HepG2 (cell line): ENCODE results near the gene OR1M1. TPM values are rescaled to one million over a fixed set of nuclear protein-coding genes. Genes with fewer than 3 reads are reported as not detected.

ENCODE experiments used
- ATAC-seq: fragments of 200-7000 bp; cut with Tn5 transposase; 3 replicates; pipeline ENCODE4 v1.9.1; 2020; ENCODE audit warnings: mild to moderate bottlenecking, moderate library complexity
- BruUV-seq: library from RNA; stranded (reverse); fragments of 400-500 nt; replicated peaks from 2 replicates; lab custom pipeline; 2021; lab: Mats Ljungman, UMichigan
- CTCF ChIA-PET: fragments of 300-600 bp; formaldehyde crosslinking; extraction: SDS; loops from one replicate; lab custom pipeline; 2021; ENCODE audit warnings: low total read pairs, inconsistent platforms, low intra/inter-chr PET ratio; lab: Yijun Ruan, JAX
- POLR2A ChIA-PET: fragments of 350-600 bp; sonication (Branson Sonifier 250); formaldehyde crosslinking; loops from one replicate; lab custom pipeline; 2020; ENCODE audit warnings: antibody characterized with exemption, inconsistent platforms; lab: Yijun Ruan, JAX
- DNase-seq: peaks from one replicate; pipeline ENCODE4 v3.0.0-alpha.2; 2015; ENCODE audit warnings: low spot score
- FAIRE-seq: peaks from 3 replicates; lab custom pipeline; 2011; peaks lifted over from hg19 to GRCh38; lab: Jason Lieb, UNC
- H2AFZ ChIP-seq: one replicate; pipeline ENCODE4 v1.6.1; 2011; ENCODE audit warnings: low read length, inconsistent platforms
- H3K27ac ChIP-seq: fragments of 300-600 bp; 3 replicates; pipeline ENCODE4 v1.8.0; 2011; ENCODE audit warnings: mixed run types, mild to moderate bottlenecking, mixed read lengths, low read length, inconsistent platforms; ENCODE audit not compliant: insufficient read depth; ENCODE audit errors: extremely low read length
- H3K27me3 ChIP-seq, 2 experiments: fragments of 200-600 bp in 1 of 2; 2 replicates in 1 of 2; 3 replicates in 1 of 2; pipeline versions ENCODE4 v1.6.0 to v1.8.0; 2011; ENCODE audit warnings: low read length in 2 of 2, mild to moderate bottlenecking in 2 of 2, moderate library complexity in 2 of 2, inconsistent platforms in 1 of 2; ENCODE audit not compliant: insufficient read depth in 2 of 2, control insufficient read depth in 1 of 2
- H3K36me3 ChIP-seq, 2 experiments: fragments of 200-600 bp in 1 of 2; replicated peaks in 1 of 2; 2 replicates in 1 of 2; 3 replicates in 1 of 2; pipeline versions ENCODE4 v1.5.1 to v1.8.0; 2011; ENCODE audit warnings: low read length in 2 of 2, inconsistent platforms in 1 of 2; ENCODE audit not compliant: insufficient read depth in 2 of 2, control insufficient read depth in 1 of 2
- H3K4me1 ChIP-seq: 2 replicates; pipeline ENCODE4 v1.5.1; 2012; ENCODE audit warnings: low read length, inconsistent platforms; ENCODE audit not compliant: insufficient read depth
- H3K4me2 ChIP-seq: 2 replicates; pipeline ENCODE4 v1.6.0; 2011; ENCODE audit warnings: low read depth, low read length, inconsistent platforms
- H3K4me3 ChIP-seq, 3 experiments: fragments of 200-600 bp in 1 of 3; sonication (generic), shearing (Covaris generic) in 1 of 3; replicated peaks in 1 of 3; 2 replicates each; pipeline ENCODE4 v1.5.1; 2011 to 2016; ENCODE audit warnings: low read length in 3 of 3, inconsistent platforms in 2 of 3, low read depth in 2 of 3, mild to moderate bottlenecking in 2 of 3, control low read depth in 1 of 3, mixed read lengths in 1 of 3; ENCODE audit not compliant: insufficient read depth in 1 of 3
- H3K79me2 ChIP-seq: one replicate; pipeline ENCODE4 v1.6.1; 2011; ENCODE audit warnings: low read length, inconsistent platforms; ENCODE audit not compliant: insufficient read depth
- H3K9ac ChIP-seq: 2 replicates; pipeline ENCODE4 v1.6.0; 2011; ENCODE audit warnings: mild to moderate bottlenecking, low read depth, low read length, inconsistent platforms; ENCODE audit not compliant: insufficient read depth
- H3K9me3 ChIP-seq: 2 replicates; pipeline ENCODE4 v1.5.1; 2012; ENCODE audit warnings: mild to moderate bottlenecking, low read length
- H4K20me1 ChIP-seq: 2 replicates; pipeline ENCODE4 v1.6.0; 2011; ENCODE audit warnings: inconsistent platforms, mild to moderate bottlenecking, low read length, moderate library complexity; ENCODE audit not compliant: insufficient read depth
- ARID4A ChIP-seq: sonication (generic); formaldehyde crosslinking; IDR thresholded peaks from 2 replicates; pipeline ENCODE4 v1.5.0; 2020; ENCODE audit warnings: mild to moderate bottlenecking, missing genetic modification reagents, borderline replicate concordance
- ATF1 ChIP-seq: IDR thresholded peaks from 2 replicates; pipeline ENCODE4 v1.6.1; 2016; ENCODE audit warnings: mild to moderate bottlenecking, control low read depth
- ATF6 ChIP-seq: sonication (generic); formaldehyde crosslinking; conservative IDR thresholded peaks from 2 replicates; pipeline ENCODE4 v1.4.0; 2020; ENCODE audit warnings: missing genetic modification reagents
- FOXA3 ChIP-seq: IDR thresholded peaks from 2 replicates; pipeline ENCODE4 v1.6.1; 2016; ENCODE audit warnings: missing genetic modification reagents, missing compliant biosample characterization
- GZF1 ChIP-seq: sonication (generic); formaldehyde crosslinking; IDR thresholded peaks from 2 replicates; pipeline ENCODE4 v1.5.1; 2020; ENCODE audit warnings: mild to moderate bottlenecking, missing genetic modification reagents
- KLF9 ChIP-seq: IDR thresholded peaks from 2 replicates; pipeline ENCODE4 v1.6.1; 2016; ENCODE audit warnings: low read depth
- RFX3 ChIP-seq: IDR thresholded peaks from 2 replicates; pipeline ENCODE4 v1.6.1; 2016; ENCODE audit warnings: missing biosample characterization, missing genetic modification reagents
- SP2 ChIP-seq: sonication (generic); formaldehyde crosslinking; IDR thresholded peaks from 2 replicates; pipeline ENCODE4 v1.5.1; 2020; ENCODE audit warnings: mild to moderate bottlenecking, missing genetic modification reagents
- SRSF9 ChIP-seq: fragments of 200-400 bp; formaldehyde crosslinking; IDR thresholded peaks from 2 replicates; pipeline ENCODE4 v1.6.1; 2018; ENCODE audit warnings: borderline replicate concordance, mild to moderate bottlenecking, low read depth, low read length; ENCODE audit not compliant: insufficient read depth, poor library complexity, severe bottlenecking
- ZBTB25 ChIP-seq: IDR thresholded peaks from 2 replicates; pipeline ENCODE4 v1.6.1; 2018; ENCODE audit warnings: missing genetic modification reagents
- ZBTB7B ChIP-seq: sonication (generic); formaldehyde crosslinking; IDR thresholded peaks from 2 replicates; pipeline ENCODE4 v1.4.0; 2020; ENCODE audit warnings: missing genetic modification reagents
- ZIK1 ChIP-seq: sonication (generic); formaldehyde crosslinking; IDR thresholded peaks from 2 replicates; pipeline ENCODE4 v1.5.0; 2020; ENCODE audit warnings: mild to moderate bottlenecking, low read depth, missing genetic modification reagents, borderline replicate concordance
- ZNF10 ChIP-seq: sonication (generic); formaldehyde crosslinking; IDR thresholded peaks from 2 replicates; pipeline ENCODE4 v1.4.0; 2020; ENCODE audit warnings: mild to moderate bottlenecking, low read depth, missing genetic modification reagents, borderline replicate concordance
- ZNF143 ChIP-seq: sonication (generic); formaldehyde crosslinking; IDR thresholded peaks from 2 replicates; pipeline ENCODE4 v1.4.0; 2020; ENCODE audit warnings: missing genetic modification reagents
- ZNF3 ChIP-seq: IDR thresholded peaks from 2 replicates; pipeline ENCODE4 v1.7.0; 2017; ENCODE audit warnings: inconsistent platforms
- ZNF598 ChIP-seq: sonication (generic); formaldehyde crosslinking; IDR thresholded peaks from 2 replicates; pipeline ENCODE4 v1.5.1; 2020; ENCODE audit warnings: mild to moderate bottlenecking, missing genetic modification reagents, borderline replicate concordance
- ZSCAN20 ChIP-seq: sonication (generic); formaldehyde crosslinking; IDR thresholded peaks from 2 replicates; pipeline ENCODE4 v1.4.0; 2020; ENCODE audit warnings: missing genetic modification reagents, mild to moderate bottlenecking, borderline replicate concordance
- WGBS: methylation state at CpG from one replicate; pipeline ENCODE4 v1.1.6; 2017; ENCODE audit warnings: low lambda C conversion rate; 5-methylcytosine and 5-hydroxymethylcytosine counted together
- in situ Hi-C: cut with HindIII; loops from 2 replicates; pipeline ENCODE4 v1.10.0; 2017; ENCODE audit warnings: low pct_unique_long_range_greater_than_20kb; ENCODE audit not compliant: extremely low pct_ligation_motif_present
- intact Hi-C: fragments of 100-400 bp; cut with micrococcal nuclease; formaldehyde crosslinking; loops from one replicate; pipeline ENCODE4 v1.10.0; 2022; ENCODE audit not compliant: unreplicated experiment
- polyA plus RNA-seq, 8 experiments: library from polyadenylated mRNA; depleted of rRNA in 3 of 8; stranded (reverse) in 7 of 8; unstranded in 1 of 8; fragments of >200 nt; fragmentation: Illumina TruSeq in 4 of 8; extraction: Trizol in 4 of 8; gene quantifications; 2 replicates each; pipeline versions ENCODE4 v1.2.1 to v1.2.3, GENCODE V29; 2011 to 2016; ENCODE audit warnings: low read depth in 4 of 8, missing spikeins in 1 of 8, mixed read lengths in 1 of 8; ENCODE audit not compliant: insufficient read depth in 1 of 8
- total RNA-seq, 5 experiments: library from RNA; depleted of rRNA; stranded (reverse); fragments of >200 nt; fragmentation: Illumina TruSeq; extraction: Trizol; gene quantifications; 2 replicates each; pipeline ENCODE4 v1.2.3, GENCODE V29; 2016; ENCODE audit warnings: low read depth in 1 of 5

Gene OR1M1
- total and polyA plus RNA-seq, 2 of the 13 experiments (the other 11 are each of a cell fraction or from before 2014, with no cell fraction given), result not detected

DNA sequence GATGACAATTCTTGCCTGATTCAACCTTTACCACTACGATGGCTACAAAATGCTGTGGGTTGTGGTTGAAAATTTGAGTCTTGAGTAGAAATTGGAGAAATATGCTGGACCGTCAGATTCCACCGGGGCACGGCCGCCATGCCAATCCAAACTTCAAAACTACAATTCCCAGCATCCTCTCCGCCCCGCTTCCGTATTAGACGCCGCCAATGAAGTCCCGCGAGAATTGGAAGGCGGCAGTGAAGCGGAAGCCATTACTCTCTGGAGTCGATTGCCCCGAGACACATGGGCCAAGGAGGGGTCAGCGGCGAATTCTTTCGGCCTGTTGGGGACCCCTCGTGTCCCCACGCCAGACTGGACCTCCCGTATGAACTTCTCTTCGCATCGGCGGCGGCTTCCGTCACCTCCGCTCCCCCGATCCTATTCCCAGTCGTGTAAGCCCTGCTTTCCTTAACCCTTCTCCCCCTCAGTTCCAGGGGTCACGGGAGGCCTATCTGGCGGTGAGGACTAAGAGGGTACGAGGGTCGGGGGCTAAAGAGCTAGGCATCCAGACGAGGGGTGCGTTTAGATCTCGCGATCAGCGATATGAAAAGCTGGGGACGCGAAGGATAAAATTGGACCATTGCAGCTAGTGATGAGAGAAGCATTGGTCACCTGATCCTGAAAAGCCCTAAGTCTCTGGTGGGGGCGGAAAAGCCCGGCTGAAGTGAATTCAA is 53.5 kb downstream of the OR1M1 start, which contains the start of gene ZNF317:
TSS of gene ZNF317 (plus strand) at position 239 of the 716 bp plus-strand sequence. CDS start 15,620 bp downstream, outside the sequence.
- H2AFZ ChIP-seq, result peak within 1 kb of the TSS; percentile 99
- H3K4me1 ChIP-seq, result peaks cover 20% of the 10 kb centered on the region
- peaks cover 52% of the 10 kb centered on the region for H3K79me2 ChIP-seq
- peak within 1 kb of the TSS; percentile 80 for H3K27ac ChIP-seq
- in situ Hi-C loops, result loop anchor here (25.0 kb wide), 1 partner anchor 647 kb away; no protein-coding TSS in a partner anchor
- peak within 1 kb of the TSS; percentile 93 for H3K9ac ChIP-seq
- WGBS, result 2% methylated on average over 23 of the region's 43 CpGs
- peak within 1 kb of the TSS; percentile 63 to 98 (median 95) for H3K4me3 ChIP-seq
- H3K36me3 ChIP-seq, result peaks cover 0 to 5% of the 10 kb centered on the region in 2 experiments; a peak in 1 of 5 replicates
- no peaks in the 10 kb centered on the region; a peak in 1 of 5 replicates for H3K27me3 ChIP-seq
- FAIRE-seq (peak; percentile 72), ATAC-seq (peak; percentile 96), DNase-seq (peak; percentile 91)
- ChIA-PET CTCF (no interaction called here), POLR2A (no interaction called here)
- peaks cover 14% of the 10 kb centered on the region for H3K9me3 ChIP-seq
- no TSS peak for BruUV-seq
- H4K20me1 ChIP-seq, result peaks cover 10% of the 10 kb centered on the region; the same call in 1 of the 2 replicates
- intact Hi-C loops, result no loop called here
- H3K4me2 ChIP-seq, result peak within 1 kb of the TSS; percentile 92
- TF ChIP-seq ZSCAN20 (CRISPR knock-in tag), result no peak
- TF ChIP-seq ZNF3 (CRISPR knock-in tag), result no peak
- peak; percentile 74; the same call in 1 of the 2 replicates for TF ChIP-seq ZNF598
- TF ChIP-seq ARID4A (CRISPR knock-in tag), result peak; percentile 86; the same call in 1 of the 2 replicates
- peak; percentile 98 for TF ChIP-seq ZNF143 (CRISPR knock-in tag)
- no peak for TF ChIP-seq FOXA3 (CRISPR knock-in tag)
- TF ChIP-seq SRSF9, result no peak
- TF ChIP-seq SP2 (CRISPR knock-in tag), result no peak
- peak; percentile 45; the same call in 1 of the 2 replicates for TF ChIP-seq ZBTB7B (CRISPR knock-in tag)
- no peak for TF ChIP-seq ZIK1 (CRISPR knock-in tag)
- peak; percentile 77 for TF ChIP-seq ATF1
- peak; percentile 50; the same call in 1 of the 2 replicates for TF ChIP-seq ZBTB25 (CRISPR knock-in tag)
- no peak for TF ChIP-seq ATF6 (CRISPR knock-in tag)
- no peak for TF ChIP-seq GZF1
- TF ChIP-seq RFX3 (CRISPR knock-in tag), result no peak
- no peak for TF ChIP-seq KLF9 (CRISPR knock-in tag)
- TF ChIP-seq ZNF10 (CRISPR knock-in tag), result no peak
